GM19351 (cell line): Measurements from ENCODE around the gene ZNF248.
"Not testable (repeated sequence)": the region's sequence is repeated elsewhere in the genome, so short reads cannot be mapped to it uniquely, and the experiment has no call there.

Source experiments
- ATAC-seq: cut with Tn5 transposase; IDR thresholded peaks from one replicate; pipeline ENCODE4 v1.9.1; 2021; ENCODE audit warnings: mild to moderate bottlenecking, moderate library complexity; ENCODE audit not compliant: unreplicated experiment

ZNF248 gene

DNA sequence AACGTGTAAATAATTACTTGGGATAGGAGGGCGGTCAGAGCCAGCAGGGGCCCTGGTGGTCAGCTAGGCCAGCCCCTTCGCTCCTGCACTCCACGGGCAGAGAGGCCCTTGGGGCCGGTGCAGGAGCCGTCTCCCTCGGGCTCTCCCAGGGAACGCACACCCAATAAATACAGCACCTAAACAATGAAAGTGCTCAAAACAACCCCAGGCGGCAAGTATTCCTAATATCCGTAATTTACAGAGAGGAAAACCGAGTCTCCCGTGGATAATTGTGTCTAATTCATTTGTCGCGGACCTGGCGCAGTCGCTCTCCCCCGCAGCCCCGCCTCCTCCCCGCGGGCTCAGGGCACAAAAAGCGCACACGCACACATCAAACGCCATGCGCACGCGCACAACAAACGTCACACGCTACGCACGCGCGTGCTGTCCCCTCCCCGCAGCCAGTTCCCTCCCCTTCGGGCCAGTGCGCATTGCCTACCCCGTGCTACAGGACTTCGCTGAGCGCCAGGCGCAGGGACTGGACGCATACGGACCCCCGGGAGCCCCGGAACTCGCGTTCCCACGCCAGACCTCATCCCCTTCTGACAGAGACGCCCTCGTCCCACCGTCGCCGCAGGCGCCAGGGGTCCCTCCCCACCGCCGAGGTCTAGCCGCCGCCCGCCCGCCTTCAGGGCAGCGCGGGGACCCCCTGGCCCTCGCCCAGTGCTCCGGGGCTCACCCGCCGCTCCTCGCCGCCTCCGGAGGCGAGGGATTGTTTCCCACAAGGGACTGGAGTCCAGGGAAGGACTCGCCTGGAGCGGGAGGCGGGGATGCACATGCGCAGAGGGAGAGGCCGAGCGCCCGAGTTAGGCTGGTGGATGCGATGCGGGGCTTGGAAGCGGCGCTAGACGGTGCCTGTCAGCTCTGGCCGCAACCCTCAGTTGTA lies at the start of gene ZNF248:
Gene ZNF248, minus strand, starts transcription at position 324 of the 925 bp plus-strand sequence. CDS start 1,300 bp downstream, outside the sequence.
- peak; percentile 90 for ATAC-seq

GRCh38 chr10:37906382-37906781 lies 49.0 kb upstream of the ZNF248 start:
- no peak for ATAC-seq

GRCh38 chr10:37896436-37896835 lies 39.0 kb upstream of the ZNF248 start:
- ATAC-seq, result no peak

DNA sequence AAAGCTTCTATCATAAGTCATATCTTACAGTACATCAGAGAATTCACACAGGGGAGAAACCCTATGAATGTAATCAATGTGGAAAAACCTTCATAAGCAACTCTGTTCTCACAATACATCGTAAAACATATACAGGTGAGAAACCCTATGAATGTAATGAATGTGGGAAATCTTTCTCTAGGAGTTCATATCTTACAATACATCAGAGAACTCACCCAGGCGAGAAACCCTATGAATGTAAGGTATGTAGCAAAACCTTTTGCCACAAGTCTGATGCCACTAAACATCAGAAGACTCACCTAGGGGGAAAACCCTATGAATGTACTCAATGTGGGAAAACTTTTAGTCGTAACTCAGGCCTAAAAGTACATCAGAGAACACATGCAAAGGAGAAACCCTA lies 38.3 kb upstream of the ZNF248 start:
- no peak for ATAC-seq

DNA sequence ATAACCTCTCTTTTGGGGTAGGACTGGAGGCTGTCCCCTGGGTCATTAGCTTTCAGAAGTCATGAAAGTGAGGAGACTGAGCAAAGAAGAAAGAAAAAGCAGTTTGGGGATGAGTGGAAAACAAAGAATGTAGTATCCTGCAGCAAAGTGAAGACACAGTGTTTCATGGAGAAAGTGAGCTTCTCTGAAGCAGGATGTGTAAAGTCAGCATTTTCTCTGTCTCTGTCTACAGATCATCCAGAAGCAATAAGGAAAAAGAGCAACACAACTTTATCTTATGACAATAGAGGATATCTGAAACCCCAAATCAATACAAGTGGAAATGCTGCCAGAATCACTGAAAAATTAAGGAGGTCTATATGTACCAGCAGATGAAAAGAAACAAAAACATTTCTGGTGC lies 28.4 kb upstream of the ZNF248 start:
- ATAC-seq, result no peak

DNA sequence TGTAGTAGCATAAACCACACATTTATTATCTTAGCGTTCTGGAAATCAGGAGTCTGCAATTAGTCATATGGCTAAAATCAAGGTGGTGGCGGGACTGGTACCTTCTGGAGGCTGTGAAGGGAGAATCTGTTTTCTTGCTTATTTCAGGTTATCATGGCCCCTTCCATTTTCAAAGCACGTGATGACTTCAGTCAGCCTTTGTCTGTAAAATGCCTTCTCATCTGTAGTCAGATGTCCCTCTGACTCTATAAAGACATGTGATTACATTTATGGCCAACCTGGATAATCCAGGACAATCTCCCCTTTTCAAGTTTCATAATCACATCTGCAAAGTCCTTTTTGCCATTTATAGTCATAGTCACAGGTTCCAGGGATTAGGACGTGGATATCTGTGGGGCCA lies 15.5 kb upstream of the ZNF248 start:
- no peak for ATAC-seq

GRCh38 chr10:37872283-37872682 lies 14.9 kb upstream of the ZNF248 start:
- ATAC-seq, result no peak

DNA sequence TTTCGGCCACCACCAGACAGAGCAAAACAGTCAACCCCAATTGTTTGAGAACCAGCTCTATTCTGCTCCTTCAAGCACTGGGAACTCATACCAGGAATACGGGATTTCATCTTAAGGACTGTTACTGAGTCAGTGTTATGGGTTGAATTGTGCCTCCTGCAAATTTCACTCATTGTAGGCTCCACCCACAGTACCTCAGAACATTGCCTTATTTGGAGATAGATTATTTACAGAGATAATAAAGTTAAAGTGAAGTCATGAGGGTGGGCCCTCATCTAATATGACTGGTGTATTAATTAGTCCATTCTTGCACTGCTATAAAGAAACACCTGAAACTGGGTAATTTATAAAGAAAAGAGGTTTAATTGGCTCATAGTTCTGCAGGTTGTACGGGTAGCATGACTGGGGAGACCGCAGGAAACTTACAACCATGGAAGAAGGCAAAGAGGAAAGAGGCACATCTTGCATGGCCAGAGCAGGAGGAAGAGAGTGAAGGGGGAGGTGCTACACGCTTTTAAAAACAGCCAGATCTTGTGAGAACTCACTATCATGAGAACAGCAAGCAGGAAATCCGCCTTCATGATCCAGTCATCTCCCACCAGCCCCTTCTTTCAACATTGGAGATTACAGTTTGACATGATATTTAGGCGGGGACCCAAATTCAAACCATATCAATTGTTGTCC lies 14.3 kb upstream of the ZNF248 start:
- no peak for ATAC-seq

DNA sequence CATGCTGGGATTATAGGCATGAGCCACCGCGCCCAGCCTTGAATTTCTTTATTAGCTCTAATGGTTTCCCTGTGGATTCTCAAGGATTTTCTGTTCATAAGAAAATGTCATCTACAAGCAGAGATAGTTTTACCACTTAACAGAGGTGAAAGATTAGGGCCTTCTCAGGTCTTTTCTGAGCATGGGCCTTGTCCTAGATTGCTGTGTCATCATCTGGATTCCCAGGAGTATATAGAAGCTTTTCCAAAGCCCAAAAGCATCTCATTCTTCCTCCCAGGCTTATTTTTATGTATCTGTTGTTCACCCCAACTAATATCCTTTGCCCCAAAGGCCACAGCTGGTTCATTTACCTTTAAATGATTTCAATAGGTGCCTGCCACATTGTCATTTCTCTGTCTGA lies 13.7 kb upstream of the ZNF248 start:
- ATAC-seq, result no peak

DNA sequence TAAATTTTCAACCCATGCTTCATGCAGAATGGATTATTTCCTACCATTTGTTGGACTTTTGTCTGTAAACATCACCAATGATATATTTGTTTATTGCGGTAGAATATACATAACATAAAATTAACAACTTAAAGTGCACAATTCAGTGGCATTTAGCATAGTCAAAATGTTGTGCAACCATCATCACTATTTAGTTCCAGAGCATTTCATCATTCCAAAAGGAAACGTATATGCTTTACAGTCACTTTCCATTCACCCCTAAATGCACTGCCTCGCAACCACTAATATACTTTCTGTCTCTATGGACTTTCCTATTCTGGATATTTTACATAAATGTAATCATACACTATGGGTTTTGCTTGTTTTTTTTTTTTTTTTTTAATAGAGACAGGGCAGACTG lies 11.4 kb upstream of the ZNF248 start:
- no peak for ATAC-seq

DNA sequence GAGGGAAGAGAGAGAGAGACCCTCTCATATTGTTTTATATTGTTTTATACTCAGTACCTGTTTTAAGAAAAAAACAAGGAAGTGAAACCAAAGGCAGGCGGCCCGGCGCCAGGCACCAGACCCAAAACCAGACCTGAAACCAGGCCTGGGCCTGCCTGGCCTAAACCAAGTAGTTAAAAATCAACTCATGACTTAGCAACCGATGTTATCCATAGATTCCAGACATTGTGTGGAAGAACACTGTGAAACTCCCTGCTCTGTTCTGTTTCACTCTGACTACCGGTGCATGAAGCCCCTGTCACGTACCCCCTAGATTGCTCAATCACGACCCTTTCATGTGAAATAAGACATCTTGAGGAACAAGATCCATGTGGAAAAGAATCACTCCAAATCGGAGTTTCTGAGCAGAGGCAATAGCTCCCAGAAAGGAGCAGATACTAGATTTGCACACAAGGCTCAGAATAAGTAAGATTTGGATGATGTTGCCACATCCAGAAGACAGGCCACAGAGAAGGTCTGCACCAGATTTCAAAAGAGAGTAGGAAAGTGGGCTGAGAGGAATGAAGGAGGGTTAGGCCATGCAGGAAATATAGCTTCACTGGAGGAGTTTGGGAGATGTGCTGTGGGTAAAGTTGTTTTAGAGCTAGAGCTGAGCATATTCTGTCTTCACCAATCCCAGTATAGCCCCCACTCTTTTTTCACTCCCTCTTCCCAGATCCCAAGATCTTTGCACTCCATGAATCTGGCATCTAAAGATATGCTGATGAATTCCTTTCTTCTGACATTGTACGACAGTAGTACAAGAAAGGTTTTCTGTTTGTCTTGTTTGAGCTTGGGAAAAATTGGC lies 8.8 kb upstream of the ZNF248 start:
- peak; percentile 45 for ATAC-seq

GRCh38 chr10:37865264-37865663 lies 7.9 kb upstream of the ZNF248 start:
- ATAC-seq, result no peak

DNA sequence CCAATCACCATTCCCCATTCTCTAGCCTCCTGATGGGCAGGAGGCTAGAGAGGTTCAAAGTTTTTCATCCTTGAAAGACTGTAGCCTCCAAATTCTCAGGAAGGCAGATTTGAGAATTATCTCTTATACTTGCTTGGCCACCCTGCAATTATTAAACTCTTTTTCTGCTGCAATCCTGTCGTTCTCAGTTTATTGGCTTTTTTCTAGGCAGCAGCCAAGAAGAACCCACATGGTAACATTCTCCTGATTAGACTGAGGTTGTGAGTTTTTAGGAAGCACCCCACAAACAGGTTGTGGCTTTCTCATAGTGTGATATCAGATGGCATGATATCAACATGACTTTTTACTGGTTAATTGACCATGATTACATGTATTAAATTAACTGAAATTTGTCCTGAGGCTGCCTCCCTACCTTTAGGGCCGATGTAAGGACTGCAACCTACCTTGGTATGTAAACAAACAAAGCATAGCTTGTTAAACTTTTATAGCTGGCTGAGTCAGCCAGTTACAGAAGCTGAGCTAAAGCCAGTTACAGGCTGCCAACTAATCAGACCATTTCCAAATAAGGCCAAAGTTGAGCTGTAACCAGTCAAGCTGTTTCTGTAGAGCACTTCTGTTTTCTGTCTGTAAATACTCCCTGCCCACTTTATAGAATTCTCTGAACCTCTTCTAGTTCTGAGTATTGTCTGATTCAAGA lies 3.2 kb upstream of the ZNF248 start:
- no peak for ATAC-seq

GRCh38 chr10:37859270-37859669 lies 1.9 kb upstream of the ZNF248 start:
- not testable (repeated sequence) for ATAC-seq

DNA sequence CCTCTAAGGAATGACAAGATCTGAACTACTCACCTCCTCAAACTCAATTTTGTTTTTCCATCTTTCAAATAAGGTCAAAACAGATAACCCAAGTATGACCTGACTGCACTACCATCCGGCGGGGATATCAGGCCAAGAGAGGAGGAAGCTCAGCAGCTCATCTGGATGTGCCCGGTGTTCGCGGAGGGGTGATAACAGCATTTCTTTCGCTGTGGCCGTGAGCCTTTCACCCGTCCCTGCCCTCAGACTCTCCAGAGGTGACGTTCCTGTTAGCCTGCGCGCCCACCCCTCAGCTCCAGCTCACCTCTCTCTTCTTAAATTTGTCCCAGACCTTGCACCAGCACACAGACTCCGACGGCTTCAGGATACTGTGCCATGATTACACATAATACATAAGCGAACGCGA lies 526 bp downstream of the ZNF248 start:
- peak; percentile 14 for ATAC-seq

- no peak for ATAC-seq
Observed at GRCh38 chr10:37855636-37856035, 1.8 kb downstream of the ZNF248 start.

GRCh38 chr10:37854626-37855025 lies 2.8 kb downstream of the ZNF248 start:
- ATAC-seq, result no peak

DNA sequence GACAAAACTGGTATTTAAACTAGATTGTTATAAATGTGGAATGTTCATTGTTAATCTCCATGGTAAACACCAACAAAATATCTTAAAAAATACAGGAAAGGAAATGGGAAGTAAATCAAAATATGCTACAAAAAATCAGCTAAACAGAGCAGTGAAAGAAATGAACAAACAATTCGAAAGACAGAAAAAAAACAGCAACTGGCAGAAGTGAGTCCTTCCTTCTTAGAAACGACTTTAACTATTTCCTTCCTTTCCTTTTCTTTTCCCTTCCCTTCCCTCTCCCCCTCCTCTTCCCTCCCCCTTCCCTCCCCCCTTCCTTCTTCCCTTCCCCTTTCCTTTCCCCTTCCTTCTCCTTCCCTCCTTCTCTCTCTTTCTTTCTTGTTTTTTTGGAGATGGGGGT lies 12.8 kb downstream of the ZNF248 start:
- no peak for ATAC-seq

DNA sequence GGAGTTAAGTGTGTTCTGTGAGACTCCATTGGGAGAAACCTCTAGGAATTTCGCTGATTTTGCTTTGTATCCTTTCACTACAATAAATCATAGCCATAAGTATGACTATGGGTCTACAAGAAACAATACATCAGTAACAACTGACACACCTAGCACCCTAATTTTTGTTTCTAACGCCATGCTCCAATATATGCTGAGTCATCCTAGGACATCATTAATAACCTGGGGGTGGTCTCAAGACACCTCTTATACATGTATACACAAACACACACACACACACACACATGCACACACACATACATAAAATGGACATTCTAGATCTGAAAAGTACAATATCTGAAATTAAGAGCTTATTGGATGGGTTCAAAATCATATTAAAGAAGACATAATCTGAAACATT lies 18.2 kb downstream of the ZNF248 start:
- ATAC-seq, result no peak

DNA sequence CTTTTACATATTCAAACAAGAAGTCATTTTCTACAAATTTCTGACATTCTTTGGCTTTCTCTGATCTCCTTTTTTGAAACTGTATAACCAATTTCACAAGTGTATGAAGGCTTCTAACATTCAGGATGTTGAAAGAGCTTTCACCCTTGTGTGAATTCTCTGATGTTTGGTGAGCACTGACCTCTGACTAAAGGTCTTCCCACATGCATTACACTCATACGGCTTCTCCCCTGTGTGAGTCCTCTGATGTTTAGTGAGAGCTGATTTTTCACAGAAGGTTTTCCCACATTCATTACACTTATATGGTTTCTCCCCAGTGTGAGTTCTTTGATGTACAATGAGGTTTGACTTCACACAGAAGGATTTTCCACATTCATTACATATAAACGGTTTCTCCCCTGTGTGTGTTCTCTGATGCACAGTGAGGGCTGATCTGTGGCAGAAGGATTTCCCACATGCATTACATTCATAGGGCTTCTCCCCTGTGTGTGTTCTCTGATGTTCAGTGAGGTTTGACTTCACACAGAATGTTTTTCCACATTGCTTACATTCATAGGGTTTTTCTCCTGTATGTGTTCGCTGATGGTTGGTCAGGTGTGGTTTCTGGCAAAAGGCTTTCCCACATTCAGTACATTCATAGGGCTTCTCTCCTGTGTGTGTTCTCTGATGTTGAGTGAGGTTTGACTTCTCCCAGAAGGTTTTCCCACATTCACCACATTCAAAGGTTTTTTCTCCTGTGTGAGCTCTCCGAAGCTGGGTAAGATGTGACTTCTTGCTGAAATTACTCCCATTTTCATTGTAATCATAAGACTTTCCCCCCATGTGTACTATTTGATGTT lies 25.7 kb downstream of the ZNF248 start:
- ATAC-seq, result no peak
